Measurements from ENCODE around the gene BCL7C. TPM values are rescaled to one million over a fixed set of nuclear protein-coding genes. Genes with fewer than 3 reads are reported as not detected.

The BCL7C gene
- total RNA-seq, 1 donor from 2014 or later = 37.8 TPM

DNA sequence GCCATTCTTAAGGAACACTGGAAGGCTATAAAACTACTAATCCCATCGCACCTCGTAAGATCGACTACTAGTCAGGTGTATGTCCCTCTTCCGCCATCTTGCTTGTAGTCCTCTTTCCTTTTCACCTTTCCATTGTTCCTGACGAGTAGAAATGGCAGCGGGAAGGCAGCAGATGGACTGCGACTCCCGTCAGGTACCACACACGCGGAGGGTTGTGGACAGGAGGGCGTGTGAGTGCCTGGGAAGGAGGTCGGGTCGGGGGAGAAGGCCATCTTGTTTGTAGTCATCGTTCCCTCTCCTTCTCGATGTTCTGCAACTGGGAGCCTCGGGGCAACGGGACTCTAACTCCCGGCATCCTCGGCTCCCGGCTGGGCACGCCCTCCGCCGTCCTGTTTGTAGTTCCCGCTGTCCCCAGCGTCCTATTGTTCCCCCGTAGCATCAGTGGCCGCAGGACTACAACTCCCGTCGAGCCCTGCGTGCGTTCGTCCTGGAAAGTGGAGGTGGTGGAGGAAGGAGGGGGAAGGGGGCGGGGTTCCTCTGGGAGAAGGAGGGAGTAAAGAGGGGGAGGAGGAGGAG lies 29.2 kb upstream of the BCL7C start:
- DNase-seq (ENCODE audit: low spot score) = peak; percentile 100

DNA sequence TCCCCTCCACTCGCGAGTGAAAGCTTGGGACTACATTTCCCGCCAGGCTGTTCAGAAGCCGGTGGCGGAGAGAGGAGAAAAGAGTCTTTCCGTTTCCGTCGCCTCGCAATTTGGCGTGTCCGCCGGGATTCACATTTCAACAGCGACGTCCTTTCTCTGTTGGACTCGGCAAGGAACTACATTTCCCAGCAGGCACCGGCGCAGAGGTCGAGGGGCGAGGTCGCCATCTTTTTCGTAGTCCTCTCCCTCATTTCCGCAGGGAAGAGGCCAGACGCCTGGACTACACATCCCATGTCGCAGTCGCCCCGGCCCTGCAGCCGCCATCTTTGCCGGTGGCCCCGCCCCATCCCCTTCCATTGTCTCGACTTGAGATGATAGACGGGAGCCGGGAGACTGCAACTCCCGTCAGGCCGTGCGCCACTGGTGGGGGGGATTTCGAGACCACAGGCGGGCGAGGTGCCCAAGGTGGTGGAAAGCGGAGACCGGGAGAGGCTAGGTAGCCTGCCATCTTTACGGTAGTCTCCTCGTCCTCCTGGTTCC lies 28.6 kb upstream of the BCL7C start:
- peak; percentile 100 for DNase-seq (ENCODE audit: low spot score)

GRCh38 chr16:30921748-30922419 lies 28.0 kb upstream of the BCL7C start:
- DNase-seq (ENCODE audit: low spot score) = peak; percentile 91

DNA sequence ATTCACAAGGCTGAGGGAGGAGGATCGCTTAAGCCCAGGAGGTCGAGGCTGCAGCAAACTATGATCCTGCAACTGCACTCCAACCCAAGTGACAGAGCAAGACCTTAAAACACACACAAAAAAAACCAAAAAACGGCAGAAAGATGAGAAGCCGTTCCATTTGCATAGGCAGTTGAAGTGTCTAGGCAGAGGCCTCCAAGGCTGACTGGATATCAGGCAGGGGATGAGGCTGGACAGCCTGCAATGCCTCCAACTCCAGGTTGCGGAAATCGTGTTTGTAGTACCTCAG lies 27.5 kb upstream of the BCL7C start:
- DNase-seq (ENCODE audit: low spot score) = no peak

GRCh38 chr16:30920891-30921290 lies 27.0 kb upstream of the BCL7C start:
- no peak for DNase-seq (ENCODE audit: low spot score)

GRCh38 chr16:30918614-30919013 lies 24.7 kb upstream of the BCL7C start:
- no peak for DNase-seq (ENCODE audit: low spot score)

GRCh38 chr16:30914830-30915229 lies 21.0 kb upstream of the BCL7C start:
- no peak for DNase-seq (ENCODE audit: low spot score)

DNA sequence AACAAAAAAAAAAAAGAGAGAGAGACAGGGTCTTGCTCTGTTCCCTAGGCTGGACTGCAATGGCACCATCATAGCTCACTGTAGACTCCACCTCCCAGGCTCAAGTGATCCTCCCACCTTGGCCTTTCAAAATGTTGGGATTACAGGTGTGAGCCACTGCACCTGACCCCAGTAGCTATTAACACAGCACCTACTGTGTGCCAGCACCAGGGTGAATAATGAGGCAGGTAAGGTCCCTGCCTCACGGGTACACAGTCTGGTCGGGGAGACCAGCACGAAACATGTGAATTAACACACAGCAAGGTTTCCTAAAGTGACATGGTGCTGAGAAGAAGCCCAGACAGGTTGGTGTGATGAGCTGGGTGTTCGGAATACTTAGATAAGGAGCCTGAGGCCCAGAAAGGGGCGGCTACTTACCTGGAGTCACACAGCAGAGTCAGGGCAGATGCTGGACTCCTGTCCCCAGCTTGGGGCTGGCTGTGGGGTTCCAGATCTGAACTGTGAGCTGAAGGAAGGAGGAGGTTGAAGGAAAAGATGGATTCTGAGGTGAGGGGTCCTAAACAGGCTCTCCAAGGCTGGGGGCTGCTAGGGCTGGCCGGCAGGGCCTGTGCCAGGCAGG lies 19.0 kb upstream of the BCL7C start:
- no peak for DNase-seq (ENCODE audit: low spot score)

- DNase-seq (ENCODE audit: low spot score) = no peak
These were observed 16.7 kb upstream of the BCL7C start for GRCh38 chr16:30910427-30911029.

GRCh38 chr16:30907064-30907463 lies 13.2 kb upstream of the BCL7C start:
- DNase-seq (ENCODE audit: low spot score) = no peak

DNA sequence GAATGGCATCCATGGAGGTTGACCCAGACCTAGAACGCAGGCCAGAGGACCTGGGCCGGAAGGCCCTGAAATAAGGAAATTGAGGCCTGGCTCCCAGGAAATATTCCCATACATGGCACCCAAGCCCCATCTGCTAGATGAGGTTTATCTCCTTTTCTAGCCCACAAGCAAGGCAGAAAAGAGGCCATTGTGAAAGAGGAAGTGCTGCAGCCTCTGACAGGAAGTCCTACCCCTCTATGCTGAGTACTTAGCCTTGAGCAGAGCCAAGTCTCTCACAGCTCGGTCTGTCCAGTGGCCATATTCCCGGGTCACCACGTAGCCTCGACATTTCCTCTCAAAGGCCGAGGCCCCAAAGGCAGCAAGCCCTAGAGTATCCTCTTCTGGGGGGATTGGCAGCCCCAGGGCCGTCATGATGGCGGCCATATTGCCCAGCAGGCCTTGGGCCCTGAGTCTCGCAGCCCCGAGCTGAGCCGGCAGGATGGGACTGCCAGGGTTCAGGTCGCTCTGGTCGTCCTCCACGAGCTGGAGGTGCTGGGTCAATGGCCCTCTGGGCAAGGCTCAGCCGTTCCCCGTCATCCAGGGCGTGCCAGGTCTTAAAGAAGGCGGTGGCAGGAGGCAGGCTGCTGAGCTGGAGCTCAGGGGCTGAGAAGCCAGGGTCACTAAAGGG lies 10.4 kb upstream of the BCL7C start:
- no peak for DNase-seq (ENCODE audit: low spot score)

DNA sequence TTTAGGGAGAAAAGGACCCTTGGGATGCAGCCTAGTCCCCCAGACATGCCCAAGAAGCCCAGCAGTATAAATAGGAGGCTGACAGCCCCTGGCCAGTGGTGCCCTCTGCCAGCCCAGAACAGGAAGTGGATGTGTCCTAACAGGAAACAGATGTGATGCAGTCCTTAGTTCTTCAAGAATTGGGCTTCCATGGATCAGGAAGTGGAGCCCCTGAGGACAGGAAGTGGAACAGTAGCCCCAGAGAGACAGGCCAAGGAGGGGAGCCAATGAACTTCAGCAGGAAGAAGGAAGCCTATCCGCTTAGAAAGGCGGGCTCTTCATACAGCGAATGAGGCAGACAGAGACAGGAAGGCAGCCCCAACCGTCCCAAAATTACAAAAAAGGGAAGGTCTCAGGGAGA lies 9.7 kb upstream of the BCL7C start:
- no peak for DNase-seq (ENCODE audit: low spot score)

- no peak for DNase-seq (ENCODE audit: low spot score)
These were observed 9.1 kb upstream of the BCL7C start for GRCh38 chr16:30903002-30903401.

DNA sequence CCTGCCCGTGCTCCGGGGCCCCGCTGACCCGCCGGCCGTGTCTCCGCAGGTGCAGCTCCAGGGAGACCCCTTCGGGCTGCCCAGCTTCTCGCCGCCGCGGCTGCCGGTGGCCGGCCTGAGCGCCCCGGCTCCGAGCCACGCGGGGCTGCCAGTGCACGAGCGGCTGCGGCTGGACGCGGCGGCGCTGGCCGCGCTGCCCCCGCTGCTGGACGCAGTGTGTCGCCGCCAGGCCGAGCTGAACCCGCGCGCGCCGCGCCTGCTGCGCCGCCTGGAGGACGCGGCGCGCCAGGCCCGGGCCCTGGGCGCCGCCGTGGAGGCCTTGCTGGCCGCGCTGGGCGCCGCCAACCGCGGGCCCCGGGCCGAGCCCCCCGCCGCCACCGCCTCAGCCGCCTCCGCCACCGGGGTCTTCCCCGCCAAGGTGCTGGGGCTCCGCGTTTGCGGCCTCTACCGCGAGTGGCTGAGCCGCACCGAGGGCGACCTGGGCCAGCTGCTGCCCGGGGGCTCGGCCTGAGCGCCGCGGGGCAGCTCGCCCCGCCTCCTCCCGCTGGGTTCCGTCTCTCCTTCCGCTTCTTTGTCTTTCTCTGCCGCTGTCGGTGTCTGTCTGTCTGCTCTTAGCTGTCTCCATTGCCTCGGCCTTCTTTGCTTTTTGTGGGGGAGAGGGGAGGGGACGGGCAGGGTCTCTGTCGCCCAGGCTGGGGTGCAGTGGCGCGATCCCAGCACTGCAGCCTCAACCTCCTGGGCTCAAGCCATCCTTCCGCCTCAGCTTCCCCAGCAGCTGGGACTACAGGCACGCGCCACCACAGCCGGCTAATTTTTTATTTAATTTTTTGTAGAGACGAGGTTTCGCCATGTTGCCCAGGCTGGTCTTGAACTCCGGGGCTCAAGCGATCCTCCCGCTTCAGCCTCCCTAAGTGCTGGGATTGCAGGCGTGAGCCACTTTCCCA lies 8.4 kb upstream of the BCL7C start:
- DNase-seq (ENCODE audit: low spot score) = peak; percentile 61

DNA sequence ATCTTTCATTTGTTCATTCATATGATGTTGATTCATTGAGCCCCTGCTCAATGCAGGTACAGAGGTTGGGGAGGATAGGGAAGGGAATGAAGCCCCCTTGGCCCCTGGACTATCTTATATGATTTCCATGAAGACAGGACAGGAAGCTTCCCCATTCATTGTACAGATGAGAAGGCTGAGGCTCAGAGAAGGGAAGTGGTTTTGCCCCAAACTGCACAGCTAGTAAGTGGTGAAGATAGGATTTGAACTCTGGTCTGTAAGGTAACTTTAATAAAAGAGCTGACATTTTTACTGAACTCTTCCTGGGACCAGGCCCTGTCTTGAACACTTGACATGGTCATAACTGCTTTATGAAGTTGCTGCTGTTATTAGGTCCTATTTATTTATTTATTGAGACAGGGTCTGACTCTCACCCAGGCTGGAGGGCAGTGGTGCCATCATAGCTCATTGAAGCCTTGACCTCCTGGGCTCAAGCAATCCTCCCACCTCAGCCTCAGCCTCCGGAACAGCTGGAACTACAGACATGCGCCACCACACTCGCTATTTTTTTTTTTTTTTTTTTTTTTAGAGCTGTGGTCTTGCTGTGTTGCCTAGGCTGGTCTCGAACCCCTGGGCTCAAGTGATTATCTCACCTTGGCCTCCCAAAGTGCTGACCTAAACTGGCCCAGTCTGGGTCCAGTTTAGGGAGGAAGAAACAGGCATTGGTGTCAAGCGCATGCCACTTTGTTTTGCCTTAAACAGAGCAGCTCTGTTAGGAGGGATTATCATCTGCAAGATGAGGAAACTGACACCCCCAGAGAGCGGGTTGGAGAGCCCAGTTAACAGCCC lies 7.5 kb upstream of the BCL7C start:
- no peak for DNase-seq (ENCODE audit: low spot score)

DNA sequence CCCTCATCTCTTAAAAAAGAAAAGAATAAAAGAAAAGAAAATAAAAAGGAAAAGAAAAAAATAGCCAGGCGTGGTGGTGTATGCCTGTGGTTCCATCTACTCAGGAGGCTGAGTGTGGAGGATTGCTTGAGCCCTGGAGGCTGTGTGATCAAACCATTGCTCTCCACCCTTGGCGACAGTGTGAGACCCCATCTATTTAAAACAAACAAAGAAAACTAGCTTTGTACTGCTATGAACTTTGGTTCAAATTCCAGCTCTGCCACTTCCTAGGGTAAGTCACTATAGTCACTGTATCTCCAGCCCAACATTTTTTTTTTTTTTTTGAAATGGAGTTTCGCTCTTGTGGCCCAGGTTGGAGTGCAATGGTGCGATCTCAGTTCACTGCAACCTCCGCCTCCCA lies 6.7 kb upstream of the BCL7C start:
- no peak for DNase-seq (ENCODE audit: low spot score)

DNA sequence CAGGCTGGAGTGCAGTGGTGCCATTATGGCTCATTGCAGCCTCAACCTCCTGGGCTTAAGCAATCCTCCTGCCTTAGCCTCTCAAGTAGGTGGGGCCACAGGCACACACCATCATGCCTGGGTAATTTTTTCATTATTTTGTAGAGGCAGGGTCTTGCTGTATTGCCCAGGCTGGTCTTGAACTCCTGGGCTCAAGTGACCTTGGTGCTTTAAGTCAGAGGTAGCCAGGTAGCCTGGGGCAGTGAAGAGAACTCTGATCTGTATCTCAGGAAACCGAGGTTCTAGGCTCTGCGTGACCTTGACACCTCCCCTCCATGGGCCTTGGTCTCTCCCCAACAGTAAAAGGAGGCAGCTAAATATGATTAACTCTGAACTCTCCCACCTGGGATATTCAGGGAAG lies 5.9 kb upstream of the BCL7C start:
- no peak for DNase-seq (ENCODE audit: low spot score)

- peak; percentile 90 for DNase-seq (ENCODE audit: low spot score)
These were observed 3.2 kb upstream of the BCL7C start for GRCh38 chr16:30896889-30897733.

- DNase-seq (ENCODE audit: low spot score) = peak; percentile 64
These were observed 2.5 kb upstream of the BCL7C start, which contains the start of gene CTF1 for GRCh38 chr16:30896261-30896888. TSS of gene CTF1 (plus strand) at chr16:30896614. CDS start at chr16:30896644, 30 bp downstream.

All from mucosa of gallbladder (tissue), 1 donor.